Measurements from ENCODE around the gene WDR1.

Gene WDR1

GRCh38 chr4:10034612-10035104, 81.9 kb downstream of the WDR1 start:
- no peak for DNase-seq

- DNase-seq: no peak
These were observed 82.5 kb downstream of the WDR1 start for GRCh38 chr4:10034136-10034535.

GRCh38 chr4:10033191-10033881, 83.3 kb downstream of the WDR1 start:
- DNase-seq: no peak

DNA sequence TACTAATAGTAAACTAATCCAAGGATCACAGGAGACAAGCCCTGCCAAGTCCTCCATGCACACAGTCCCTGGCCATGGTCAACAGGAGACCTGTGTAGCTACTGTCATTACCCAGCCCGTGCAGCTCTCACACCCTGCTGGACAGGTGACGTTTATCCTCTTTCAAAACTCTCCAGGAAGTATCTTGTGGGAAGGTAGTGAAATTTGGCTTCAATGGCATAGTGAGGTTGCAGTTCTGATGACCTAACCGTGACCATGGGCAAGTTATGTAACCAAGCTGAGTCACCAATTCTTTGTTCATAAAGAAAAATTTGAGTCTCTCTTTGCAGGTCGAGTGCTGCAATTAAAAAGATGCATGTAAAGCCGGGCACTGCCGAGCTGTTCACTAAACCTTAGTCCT, 84.0 kb downstream of the WDR1 start:
- no peak for DNase-seq

- DNase-seq: no peak
These were observed 84.7 kb downstream of the WDR1 start for GRCh38 chr4:10031668-10032590.

- no peak for DNase-seq
These were observed 85.5 kb downstream of the WDR1 start for GRCh38 chr4:10030972-10031667.

DNA sequence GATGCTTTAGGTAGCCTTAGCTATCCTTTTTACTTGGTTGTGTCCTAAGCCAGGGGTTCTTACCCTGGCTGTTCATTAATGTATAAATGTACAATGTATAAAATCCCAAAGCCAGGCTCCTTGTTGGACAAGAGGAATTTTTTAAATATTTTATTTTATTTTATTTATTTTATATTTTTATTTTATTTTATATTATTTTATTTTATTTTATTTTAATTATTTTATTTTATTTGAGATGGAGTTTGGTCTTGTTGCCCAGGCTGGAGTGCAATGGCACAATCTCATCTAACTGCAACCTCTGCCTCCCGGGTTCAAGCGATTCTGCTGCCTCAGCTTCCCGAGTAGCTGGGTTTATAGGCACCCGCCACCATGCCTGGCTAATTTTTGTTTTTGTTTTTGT, 87.2 kb downstream of the WDR1 start:
- no peak for DNase-seq

- no peak for DNase-seq
These were observed 87.7 kb downstream of the WDR1 start for GRCh38 chr4:10028910-10029309.

DNA sequence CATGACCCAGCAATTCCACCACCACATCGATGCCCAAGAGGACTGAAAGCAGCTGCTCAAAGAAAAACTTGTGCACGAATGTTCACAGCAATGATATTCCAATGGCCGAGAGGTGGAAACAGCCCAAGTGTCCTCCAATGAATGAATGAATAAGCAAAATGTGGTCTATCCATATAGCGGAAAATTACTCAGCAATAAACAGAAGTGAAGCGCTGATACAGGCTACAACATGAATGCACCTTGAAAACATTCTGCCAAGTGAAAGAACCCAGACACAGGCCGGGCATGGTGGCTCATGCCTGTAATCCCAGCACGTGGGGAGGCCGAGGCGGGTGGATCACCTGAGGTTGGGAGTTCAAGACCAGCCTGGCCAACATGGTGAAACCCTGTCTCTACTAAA, 90.1 kb downstream of the WDR1 start:
- DNase-seq: no peak

- no peak for DNase-seq
These were observed 91.3 kb downstream of the WDR1 start for GRCh38 chr4:10025230-10025806.

All from stimulated activated naive CD4-positive, alpha-beta T cell treated with Interleukin-2 at 50 U/mL for 16 hours (primary cell).